NCI-H2227 (cell line): ENCODE measurements around the gene PMPCA.

Experiments used
- DNase-seq: peaks from one replicate; lab custom pipeline; 2025; ENCODE audit not compliant: unreplicated experiment; lab: John Stamatoyannopoulos, UW

PMPCA gene

GRCh38 chr9:136373300-136374182 is 36.9 kb upstream of the PMPCA start, which contains the start of gene CARD9:
Gene CARD9, minus strand, starts transcription at chr9:136373669. Its CDS starts 1,591 bp downstream, at chr9:136372078.
- no peak for DNase-seq

GRCh38 chr9:136374183-136374575 is 36.3 kb upstream of the PMPCA start:
- DNase-seq, result no peak

DNA sequence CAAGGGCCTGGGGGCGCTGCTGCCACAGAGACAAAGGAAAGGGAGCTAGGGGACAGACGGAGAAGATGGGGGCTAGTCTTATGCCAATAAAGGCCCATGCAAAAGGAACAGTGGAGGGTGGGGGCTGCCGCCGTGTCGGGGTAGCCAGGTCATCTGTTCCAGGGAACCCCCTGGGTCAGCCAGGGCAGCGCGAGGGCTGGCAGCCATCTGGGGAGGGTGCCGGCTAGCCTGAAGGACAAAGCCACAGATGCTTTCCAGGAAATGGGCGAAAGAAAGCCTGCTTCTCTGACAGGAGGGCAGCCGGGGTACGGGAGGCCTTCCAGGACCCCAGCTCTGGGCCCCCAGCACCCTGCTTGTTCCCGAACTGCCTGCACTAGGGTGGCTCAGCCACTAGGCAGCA is 35.4 kb upstream of the PMPCA start:
- no peak for DNase-seq

- DNase-seq, result no peak
These were observed 34.0 kb upstream of the PMPCA start for GRCh38 chr9:136376457-136376856.

DNA sequence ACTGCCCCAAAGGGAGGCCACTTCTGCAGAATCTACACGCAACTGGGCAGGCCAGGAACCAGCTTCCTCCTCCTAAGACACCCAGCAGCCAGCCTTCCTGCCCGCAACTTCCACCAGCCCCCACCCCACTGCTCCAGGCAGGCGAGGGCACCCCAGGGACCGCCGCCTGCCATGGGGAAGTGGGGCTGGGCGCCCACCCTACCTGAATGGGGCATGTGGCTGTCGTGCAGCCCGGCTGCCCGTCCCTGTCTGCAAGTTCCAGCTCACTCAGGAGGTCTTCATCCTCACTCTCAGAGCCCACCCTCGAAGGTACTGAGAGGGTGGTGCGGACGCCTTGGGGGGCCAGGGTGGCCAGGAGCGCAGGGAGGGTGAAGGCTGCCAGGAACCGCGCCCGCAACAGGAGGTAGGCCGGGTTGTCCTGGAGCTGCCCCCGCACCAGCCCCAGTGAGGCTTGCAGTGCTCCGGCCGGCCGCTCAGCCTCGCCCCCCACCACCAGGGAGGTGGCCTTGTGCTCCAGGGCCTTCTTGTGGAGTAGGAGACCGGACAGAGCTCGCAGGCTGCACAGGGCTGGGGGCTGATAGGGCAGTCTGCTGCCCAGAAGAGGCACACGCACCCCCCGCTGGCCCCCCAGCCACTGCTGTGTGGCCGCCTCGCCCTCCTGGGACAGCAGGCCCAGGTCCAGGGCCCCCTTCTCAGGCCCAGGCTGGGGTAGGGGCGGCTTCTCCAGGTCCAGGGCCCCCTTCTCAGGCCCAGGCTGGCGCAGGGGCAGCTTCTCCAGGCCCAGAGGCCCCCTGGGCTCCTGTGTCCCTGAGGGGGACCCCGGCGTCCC is 32.9 kb upstream of the PMPCA start:
- no peak for DNase-seq

DNA sequence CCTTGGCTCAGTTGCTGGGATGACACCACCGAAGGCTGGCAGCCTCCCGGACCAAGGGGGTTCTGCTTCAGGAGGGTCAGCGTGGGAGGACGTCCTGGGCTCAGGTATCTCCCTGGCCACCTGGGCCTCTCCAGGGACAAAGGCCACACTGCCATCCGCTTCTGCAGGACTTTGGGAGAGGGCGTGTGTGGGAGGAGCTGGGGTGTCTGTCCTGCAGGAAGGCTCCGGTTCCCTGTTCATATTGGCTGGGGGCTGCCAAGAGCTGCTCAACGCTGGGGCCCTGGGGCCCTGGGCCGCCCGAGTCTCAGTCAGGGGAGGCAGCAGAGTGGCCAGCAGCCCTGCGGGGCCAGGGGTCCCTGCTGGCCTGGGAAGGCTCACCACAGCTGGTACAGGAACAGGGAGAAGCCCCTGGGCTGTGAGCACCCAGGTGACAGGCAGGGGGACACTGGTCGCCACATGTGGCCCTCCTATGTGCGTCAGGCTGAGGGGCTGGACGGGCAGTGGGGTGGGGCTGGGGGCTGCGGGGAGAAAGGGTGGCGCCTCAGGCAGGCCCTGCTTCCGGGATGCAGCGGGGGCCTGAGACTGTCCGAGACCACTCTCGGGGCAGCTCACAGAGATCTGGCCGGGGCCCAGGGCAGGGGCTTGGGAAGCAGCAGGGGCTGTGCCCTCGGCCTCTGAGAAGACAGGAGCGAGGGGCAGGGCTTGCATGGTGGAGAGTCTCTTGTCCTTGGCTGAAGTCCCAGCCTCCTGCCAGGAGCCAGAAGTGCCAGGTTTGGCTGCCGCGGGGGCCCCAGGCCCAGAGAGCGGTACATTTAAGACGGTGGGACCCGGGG is 32.1 kb upstream of the PMPCA start:
- DNase-seq, result no peak

DNA sequence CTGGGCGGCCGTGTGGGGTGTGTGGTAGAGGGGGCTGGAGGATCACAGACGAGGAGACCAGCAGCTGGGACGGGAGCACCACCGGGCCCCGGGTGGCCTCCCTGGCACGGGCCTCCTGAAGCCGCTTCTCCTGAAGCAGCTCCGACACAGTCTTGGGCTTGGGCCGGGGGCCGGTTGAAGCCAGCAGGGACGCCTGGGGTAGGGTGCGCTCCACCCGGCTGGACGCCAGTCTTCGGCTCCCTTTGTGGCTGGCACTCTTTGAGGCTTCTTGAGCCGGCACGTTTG is 31.5 kb upstream of the PMPCA start:
- no peak for DNase-seq

DNA sequence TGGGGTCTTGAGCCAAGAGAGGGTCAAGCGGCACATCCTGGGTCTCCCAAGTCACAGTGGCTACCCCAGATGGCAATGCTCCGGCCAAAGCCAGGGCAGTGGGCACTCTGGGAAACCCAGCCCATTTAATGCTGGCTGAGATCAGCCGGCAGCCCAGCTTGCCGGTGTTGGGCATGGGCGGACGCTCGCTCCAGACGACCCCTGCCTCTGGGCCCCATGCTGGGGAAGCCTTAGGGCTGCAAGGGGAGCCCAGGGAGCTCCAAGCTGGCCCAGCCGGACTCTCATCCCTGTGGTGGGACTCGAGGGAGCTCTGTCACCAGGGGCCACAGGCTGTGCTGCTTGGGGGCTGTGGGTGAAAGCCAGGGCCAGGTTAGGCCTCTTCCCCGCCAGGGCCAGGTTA is 31.1 kb upstream of the PMPCA start:
- no peak for DNase-seq

GRCh38 chr9:136379891-136380290 is 30.6 kb upstream of the PMPCA start:
- no peak for DNase-seq

- no peak for DNase-seq
These were observed 30.1 kb upstream of the PMPCA start for GRCh38 chr9:136380381-136380780.

DNA sequence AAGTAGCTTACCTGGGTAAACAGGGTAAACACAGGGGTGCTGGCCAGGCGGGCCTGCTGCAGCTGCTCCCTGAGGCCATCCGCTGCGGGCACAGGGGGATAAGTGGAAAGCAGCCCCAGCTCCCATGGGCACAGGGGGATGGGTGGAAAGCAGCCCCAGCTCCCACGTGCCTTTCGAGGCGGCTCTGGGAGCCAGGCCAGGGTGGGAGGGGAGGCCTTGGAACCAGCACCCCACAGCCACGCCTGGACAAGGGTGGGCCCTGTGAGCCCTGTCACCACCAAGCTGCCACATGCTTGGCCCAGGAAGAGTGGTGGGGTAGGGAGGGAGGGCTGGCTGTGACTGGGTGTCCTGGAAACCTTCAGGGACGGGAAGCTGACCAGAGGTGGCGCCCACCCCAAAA is 29.1 kb upstream of the PMPCA start:
- DNase-seq, result no peak

DNA sequence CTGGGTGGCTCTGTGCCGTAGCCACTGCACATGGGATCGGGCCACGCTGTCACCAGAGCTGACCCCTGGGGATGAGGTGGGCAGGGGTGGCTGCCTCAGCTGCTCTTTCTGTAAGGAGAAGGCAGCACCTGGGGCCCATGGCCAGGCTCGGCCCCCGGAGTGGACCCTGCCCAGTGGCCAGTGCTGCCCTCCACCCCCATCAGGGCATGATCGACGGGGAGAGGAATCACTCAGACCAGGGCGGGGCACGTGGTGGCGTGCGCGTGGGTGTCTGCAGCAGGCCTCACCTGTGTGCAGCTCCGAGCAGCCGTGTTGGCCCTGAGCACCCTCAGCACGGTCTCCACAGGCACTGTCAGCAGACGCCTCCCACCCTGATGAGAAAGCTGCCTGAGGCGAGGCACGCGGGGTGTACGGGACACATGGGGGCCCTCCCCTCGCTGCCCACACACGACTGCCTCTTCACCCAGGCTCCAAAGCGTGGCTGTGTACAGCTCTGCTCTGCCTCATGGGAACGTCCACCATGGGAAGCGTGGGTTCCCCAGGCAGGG is 28.4 kb upstream of the PMPCA start:
- DNase-seq, result no peak

DNA sequence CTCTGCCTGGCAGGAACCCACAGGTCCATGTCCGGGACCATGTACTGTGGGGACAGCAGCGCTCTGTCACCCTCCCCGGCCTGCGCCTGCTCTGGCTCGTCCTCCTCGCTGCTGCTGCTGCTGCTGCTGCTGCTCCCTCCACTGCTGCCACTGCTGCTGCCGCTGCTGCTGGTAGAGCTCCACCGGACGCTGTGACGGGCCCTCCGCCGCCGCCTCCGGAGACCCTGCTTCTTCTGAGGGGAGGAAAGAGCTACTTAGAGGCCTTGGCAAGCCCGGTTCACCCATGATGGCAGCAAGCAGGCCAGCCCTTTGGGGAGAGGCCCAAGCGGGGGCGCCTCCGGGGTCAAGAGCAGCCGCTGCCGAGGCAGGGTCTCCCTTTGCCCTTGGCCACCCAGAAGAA is 27.0 kb upstream of the PMPCA start:
- no peak for DNase-seq

DNA sequence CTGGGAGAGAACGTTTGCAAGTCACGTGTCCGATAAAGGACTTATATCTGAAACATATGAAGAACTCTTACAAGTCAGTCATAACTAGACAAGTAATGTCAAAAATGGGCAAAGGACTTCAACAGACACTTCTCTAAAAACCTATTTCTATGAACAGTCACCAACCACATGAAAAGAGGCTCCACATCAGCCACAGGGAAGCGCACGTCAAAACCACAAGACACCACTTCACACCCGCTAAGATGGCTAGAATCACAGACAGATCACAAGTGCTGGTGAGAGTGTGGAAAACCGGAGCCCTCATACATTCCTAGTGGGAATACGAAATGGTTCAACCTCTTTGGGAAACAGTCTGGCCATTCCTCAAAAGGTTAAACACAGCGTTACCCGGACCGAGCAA is 25.4 kb upstream of the PMPCA start:
- DNase-seq, result no peak

DNA sequence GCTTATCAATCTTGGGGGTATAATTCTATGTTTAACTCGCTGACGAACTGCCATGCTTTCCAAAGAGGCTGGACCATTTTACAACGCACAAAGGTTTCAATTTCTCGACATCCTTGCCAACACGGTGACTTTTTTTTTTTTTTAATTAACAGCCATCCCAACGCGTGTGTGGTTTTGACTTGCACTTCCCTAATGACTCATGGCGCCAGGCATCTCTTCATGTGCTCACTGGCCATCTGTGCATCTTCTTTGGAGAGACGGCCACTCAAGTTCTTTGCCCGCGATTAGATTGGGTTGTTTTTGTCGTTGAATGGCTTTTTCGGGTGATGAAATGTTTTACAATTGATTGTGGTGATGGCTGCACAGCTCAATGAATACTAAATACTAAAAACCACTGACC is 24.4 kb upstream of the PMPCA start:
- no peak for DNase-seq

DNA sequence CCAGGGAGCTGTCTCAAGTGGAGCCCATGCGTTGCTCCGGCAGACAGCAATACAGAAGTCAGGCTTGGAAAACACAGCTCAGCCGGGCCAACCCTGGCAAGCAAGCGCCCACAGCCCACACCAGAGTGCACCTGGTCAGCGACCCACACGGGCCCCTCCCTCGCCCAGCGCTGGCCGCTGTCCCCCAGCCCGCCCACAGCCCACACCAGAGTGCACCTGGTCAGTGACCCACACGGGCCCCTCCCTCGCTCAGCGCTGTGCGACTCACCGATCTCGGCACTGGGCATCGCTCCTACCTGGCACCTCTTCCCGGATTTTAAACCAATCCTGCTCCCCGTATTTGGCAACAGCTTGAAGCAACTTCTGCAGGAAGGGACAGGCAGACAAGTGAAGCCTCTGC is 23.2 kb upstream of the PMPCA start:
- no peak for DNase-seq

- DNase-seq, result no peak
These were observed 21.1 kb upstream of the PMPCA start for GRCh38 chr9:136389396-136389795.

DNA sequence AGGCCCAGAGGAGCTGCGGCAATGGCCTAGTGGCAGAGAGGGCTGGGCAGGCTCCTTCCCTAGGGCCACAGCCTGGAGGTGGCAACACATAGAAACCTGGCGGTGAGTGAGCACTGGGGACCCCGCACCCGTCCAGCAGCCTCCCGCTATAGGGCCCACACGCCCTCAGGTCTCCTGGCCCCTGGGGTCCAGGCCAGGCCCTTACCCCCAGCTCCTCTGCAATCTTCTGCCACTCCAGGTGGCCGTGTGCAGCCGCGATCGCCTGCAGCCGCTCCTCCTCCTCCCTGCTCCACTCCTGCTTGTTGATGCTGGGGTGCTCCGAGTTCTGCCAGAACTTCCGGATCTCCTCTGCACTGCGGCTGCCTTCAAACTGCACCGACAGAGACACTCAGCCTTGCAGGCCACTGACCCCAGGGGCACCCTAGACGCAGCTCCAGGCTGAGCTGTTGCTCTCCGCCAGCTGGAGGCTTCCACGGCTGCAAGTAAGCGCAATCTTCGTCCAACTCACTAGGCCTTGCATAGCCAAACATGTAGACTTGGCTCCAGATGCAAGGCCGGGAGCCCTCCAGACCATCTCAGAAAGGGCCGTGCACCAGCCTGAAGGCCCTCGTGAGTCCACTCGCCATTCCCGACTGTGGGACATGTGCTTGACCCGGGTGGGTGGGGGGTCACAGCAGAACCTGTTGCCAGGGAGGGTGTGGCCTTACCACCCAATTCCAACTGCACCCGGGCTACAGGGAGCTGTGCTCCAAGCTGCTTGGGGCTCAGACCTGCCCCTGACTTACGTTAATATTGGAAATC is 18.5 kb upstream of the PMPCA start:
- DNase-seq, result no peak

DNA sequence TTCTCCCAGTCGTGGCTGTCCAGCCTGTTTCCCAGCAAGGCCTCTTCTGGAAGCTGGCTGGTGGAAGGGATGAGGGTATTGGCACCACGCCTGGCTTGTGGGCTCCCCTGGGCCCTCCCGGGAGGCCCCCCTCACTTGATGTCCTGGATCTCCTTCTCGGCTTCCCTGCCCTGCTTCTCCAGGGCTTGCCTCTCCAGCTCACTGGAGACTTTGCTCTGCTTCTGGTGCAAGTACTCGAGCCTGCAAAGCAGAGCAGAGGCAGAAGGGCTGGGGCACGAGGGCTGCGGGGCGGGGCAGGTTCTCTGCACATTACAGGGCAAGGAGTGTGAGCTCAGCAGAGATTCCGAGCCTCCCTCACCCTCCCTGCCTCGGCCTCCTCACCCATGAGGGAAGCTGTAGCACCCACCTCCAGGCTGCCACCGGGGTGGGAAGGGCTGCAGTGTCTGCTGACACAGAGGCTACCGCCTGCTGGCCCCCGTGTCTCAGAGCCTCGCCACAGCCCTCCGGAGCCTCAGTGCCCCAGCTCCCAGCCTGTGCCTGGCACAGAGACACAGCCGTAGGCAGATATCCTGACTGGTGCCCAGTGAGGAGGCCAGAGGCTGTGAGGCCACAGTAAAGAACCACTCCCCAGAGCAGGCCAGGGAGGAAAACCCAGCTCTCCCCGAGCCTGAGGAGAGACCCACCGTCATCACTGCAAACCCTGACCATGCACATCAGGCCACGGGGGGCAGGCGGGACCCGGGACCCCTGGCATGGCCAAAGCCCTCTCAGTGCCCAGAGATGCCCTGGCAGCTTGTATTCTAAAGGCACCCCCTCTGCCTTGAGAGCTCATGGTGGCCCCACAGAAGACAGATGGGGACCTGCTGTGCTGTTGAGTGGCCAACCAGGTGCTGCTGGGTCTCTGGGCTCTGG is 17.7 kb upstream of the PMPCA start:
- no peak for DNase-seq
